Measurements from ENCODE around the gene CACNG8.

- TF ChIP-seq CTCF (IDR thresholded peaks at IDR 0.05) (no peak), EP300 (IDR thresholded peaks at IDR 0.05; ENCODE audit: low read depth) (no peak)
These were observed 30.1 kb downstream of the CACNG8 start for GRCh38 chr19:53992815-53993214.
